Gastrocnemius medialis (tissue), 4 donors: ENCODE results near the gene SLC24A1. TPM values are rescaled to one million over a fixed set of nuclear protein-coding genes. Genes with fewer than 3 reads are reported as not detected.

Experiments used
- ATAC-seq, 2 donors: fragments of 150-250 bp; one replicate each; pipeline ENCODE4 v1.9.1; 2016
- DNase-seq, 2 donors: peaks; one replicate each; pipeline ENCODE4 v3.0.0-alpha.2; 2019
- H3K27ac ChIP-seq, 4 donors: fragments of 200-600 bp; sonication (generic); 1 replicate in 1 of 4; 2 replicates in 3 of 4; pipeline ENCODE4 v1.5.1; 2016 to 2018; ENCODE audit warnings: mild to moderate bottlenecking in 2 of 4, moderate library complexity in 1 of 4
- H3K27me3 ChIP-seq, 3 donors: fragments of 200-600 bp; sonication (generic) in 2 of 3; 1 replicate in 1 of 3; 2 replicates in 2 of 3; pipeline versions ENCODE4 v1.5.1 to v1.6.0; 2016 to 2019; ENCODE audit warnings: mild to moderate bottlenecking in 1 of 3, moderate library complexity in 1 of 3
- H3K36me3 ChIP-seq, 2 donors: fragments of 200-600 bp; sonication (generic) in 1 of 2; one replicate each; pipeline ENCODE4 v1.5.1; 2017 to 2018
- H3K4me1 ChIP-seq, 2 donors: fragments of 200-600 bp; sonication (generic) in 1 of 2; one replicate each; pipeline ENCODE4 v1.5.1; 2016 to 2017; ENCODE audit warnings: mild to moderate bottlenecking in 2 of 2
- H3K4me3 ChIP-seq, 4 donors: fragments of 200-600 bp; sonication (generic) in 3 of 4; 1 replicate in 1 of 4; 2 replicates in 3 of 4; pipeline ENCODE4 v1.5.1; 2016 to 2019; ENCODE audit warnings: mild to moderate bottlenecking in 2 of 4
- H3K9me3 ChIP-seq, 3 donors: fragments of 200-600 bp; sonication (generic) in 2 of 3; 1 replicate in 1 of 3; 2 replicates in 2 of 3; pipeline ENCODE4 v1.5.1; 2016 to 2019
- POLR2A ChIP-seq, 2 donors: fragments of 450-650 bp; IDR thresholded peaks; one replicate each; pipeline ENCODE4 v1.6.1; 2017; ENCODE audit warnings: antibody characterized with exemption in 2 of 2, mild to moderate bottlenecking in 2 of 2, moderate library complexity in 2 of 2
- in situ Hi-C, 4 donors: fragments of 200-750 bp; cut with MboI; loops; one replicate each; pipeline versions ENCODE4 v1.15.0 to v1.8.0; 2017; ENCODE audit warnings: low sequenced_read_pairs in 4 of 4
- intact Hi-C: fragments of 100-400 bp; cut with DNase I; formaldehyde crosslinking; loops from one replicate; pipeline ENCODE4 v1.15.1; 2023; ENCODE audit warnings: low total_unique reads
- total RNA-seq, 4 donors: library from RNA; depleted of rRNA; stranded (reverse); fragments of >200 nt; gene quantifications; one replicate each; pipeline versions ENCODE4 v1.1.0 to v1.2.3, GENCODE V29; 2016
- TF ChIP-seq, protein P1 (sequence below), 5 experiments: fragments of 450-650 bp in 3 of 5; fragments of 200-600 bp in 2 of 5; sonication (generic) in 2 of 5; IDR thresholded peaks in 4 of 5; conservative IDR thresholded peaks in 1 of 5; 1 replicate in 4 of 5; 2 replicates in 1 of 5; pipeline ENCODE4 v1.5.1; 2016 to 2019; ENCODE audit warnings: antibody characterized with exemption in 5 of 5, mild to moderate bottlenecking in 3 of 5, moderate library complexity in 3 of 5

Gene SLC24A1
- total RNA-seq, 4 donors from 2014 or later = 0.41 to 0.81 (median 0.69) TPM

DNA sequence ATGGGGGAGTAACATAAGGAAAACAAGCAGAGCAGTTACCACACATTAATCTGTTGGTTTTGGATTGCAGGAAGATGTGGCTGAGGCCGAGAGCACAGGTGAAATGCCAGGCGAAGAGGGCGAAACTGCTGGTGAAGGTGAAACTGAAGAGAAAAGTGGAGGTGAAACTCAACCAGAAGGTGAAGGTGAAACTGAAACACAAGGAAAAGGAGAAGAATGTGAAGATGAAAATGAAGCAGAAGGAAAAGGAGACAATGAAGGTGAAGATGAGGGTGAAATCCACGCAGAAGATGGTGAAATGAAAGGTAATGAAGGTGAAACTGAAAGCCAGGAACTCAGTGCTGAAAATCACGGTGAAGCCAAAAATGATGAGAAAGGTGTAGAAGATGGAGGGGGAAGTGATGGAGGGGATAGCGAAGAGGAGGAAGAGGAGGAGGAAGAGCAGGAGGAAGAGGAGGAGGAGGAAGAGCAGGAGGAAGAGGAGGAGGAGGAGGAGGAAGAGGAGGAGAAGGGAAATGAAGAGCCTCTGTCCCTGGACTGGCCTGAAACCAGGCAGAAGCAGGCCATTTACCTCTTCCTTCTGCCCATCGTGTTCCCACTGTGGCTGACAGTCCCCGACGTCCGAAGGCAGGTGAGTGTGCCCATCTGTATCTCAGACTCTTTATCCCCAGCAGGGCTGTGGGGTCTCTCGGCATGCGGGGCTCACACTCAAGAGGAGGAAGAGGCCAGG is 28.7 kb downstream of the SLC24A1 start:
- in situ Hi-C loops (no loop called here), intact Hi-C loops (no loop called here)
- H3K4me3 ChIP-seq = no peak overlapping the region
- H3K27me3 ChIP-seq = no peaks in the 10 kb centered on the region
- TF ChIP-seq, protein P1, sequence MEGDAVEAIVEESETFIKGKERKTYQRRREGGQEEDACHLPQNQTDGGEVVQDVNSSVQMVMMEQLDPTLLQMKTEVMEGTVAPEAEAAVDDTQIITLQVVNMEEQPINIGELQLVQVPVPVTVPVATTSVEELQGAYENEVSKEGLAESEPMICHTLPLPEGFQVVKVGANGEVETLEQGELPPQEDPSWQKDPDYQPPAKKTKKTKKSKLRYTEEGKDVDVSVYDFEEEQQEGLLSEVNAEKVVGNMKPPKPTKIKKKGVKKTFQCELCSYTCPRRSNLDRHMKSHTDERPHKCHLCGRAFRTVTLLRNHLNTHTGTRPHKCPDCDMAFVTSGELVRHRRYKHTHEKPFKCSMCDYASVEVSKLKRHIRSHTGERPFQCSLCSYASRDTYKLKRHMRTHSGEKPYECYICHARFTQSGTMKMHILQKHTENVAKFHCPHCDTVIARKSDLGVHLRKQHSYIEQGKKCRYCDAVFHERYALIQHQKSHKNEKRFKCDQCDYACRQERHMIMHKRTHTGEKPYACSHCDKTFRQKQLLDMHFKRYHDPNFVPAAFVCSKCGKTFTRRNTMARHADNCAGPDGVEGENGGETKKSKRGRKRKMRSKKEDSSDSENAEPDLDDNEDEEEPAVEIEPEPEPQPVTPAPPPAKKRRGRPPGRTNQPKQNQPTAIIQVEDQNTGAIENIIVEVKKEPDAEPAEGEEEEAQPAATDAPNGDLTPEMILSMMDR (IDR thresholded peaks at IDR 0.05 in 4 of 5, conservative IDR thresholded peaks at IDR 0.05 in 1 of 5) = no peak
- TF ChIP-seq POLR2A (IDR thresholded peaks at IDR 0.05) = no peak
- H3K4me1 ChIP-seq = no peaks in the 10 kb centered on the region
- H3K36me3 ChIP-seq = peaks cover 0 to 9% of the 10 kb centered on the region in 2 donors
- H3K9me3 ChIP-seq = no peaks in the 10 kb centered on the region
- DNase-seq (no peak), ATAC-seq (no peak)
- H3K27ac ChIP-seq = no peak overlapping the region

DNA sequence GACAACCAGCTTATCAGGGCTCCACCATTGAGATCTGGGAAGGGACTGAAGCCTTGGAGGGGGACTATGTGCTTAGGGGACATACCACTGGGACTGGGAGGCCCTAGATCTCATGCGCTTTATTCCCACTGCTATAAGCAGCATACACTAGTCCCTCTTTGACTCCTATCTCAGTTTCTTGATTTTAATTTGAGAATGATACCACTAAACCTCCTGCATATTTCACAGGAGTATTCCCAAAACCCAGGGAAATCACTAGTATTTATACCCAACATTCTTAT is 29.2 kb downstream of the SLC24A1 start:
- H3K4me1 ChIP-seq = no peaks in the 10 kb centered on the region
- no peaks in the 10 kb centered on the region for H3K27me3 ChIP-seq
- intact Hi-C loops = no loop called here
- no peak for DNase-seq
- H3K4me3 ChIP-seq = no peak overlapping the region
- TF ChIP-seq, protein P1 (IDR thresholded peaks at IDR 0.05 in 4 of 5, conservative IDR thresholded peaks at IDR 0.05 in 1 of 5) = no peak
- no peak for TF ChIP-seq POLR2A (IDR thresholded peaks at IDR 0.05)
- no peaks in the 10 kb centered on the region for H3K9me3 ChIP-seq
- H3K36me3 ChIP-seq = peaks cover 0 to 14% of the 10 kb centered on the region in 2 donors
- ATAC-seq = no peak
- in situ Hi-C loops = no loop called here
- no peak overlapping the region for H3K27ac ChIP-seq

DNA sequence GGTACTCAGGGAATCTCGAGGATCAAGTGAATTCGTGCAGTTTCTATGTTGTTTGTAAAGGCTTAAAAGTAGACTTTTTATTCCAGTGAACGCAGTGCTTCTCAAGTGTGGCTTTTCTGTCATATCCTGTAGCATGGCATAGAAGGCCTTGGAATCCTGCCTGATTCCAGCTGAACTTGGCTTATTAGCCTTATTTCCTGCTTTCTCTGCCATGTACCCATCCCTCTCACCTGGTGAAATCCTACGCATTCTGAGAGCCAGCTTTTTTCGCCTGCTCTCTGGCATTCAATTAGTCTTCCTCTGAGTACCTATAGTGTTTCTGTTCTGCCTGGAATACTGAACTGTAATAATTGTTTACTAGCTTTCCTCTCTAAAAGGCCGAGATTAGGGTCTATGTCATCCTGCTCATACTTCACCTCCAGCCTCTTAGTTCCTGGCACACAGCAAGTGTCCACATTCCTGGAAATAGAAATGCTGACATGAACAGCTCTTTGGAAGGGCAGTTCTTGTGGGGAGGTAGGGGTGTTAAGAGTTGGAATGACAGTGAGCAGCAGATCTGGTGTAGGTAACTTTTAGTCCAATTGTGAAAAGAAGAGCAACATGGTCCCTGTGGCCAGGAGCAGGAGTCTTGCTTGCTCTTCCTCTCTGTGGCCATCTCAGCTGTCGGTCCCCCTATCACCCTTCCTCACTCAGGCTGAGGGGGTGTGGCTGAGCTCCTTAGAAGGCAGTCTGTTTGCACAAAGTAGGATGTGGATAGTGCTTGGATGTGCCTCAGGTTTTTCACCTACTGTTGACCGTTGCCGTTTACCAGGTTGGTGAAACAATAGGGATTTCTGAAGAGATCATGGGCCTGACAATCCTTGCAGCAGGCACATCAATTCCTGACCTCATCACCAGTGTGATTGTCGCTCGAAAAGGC is 30.4 kb downstream of the SLC24A1 start:
- Histone ChIP-seq H3K36me3 (peaks cover 0 to 16% of the 10 kb centered on the region in 2 donors), H3K27ac (no peak overlapping the region), H3K27me3 (no peaks in the 10 kb centered on the region), H3K4me1 (no peaks in the 10 kb centered on the region), H3K9me3 (no peaks in the 10 kb centered on the region), H3K4me3 (no peak overlapping the region)
- DNase-seq (no peak), ATAC-seq (no peak)
- no peak for TF ChIP-seq POLR2A (IDR thresholded peaks at IDR 0.05)
- TF ChIP-seq, protein P1 (IDR thresholded peaks at IDR 0.05 in 4 of 5, conservative IDR thresholded peaks at IDR 0.05 in 1 of 5) = no peak
- intact Hi-C loops (no loop called here), in situ Hi-C loops (no loop called here)

DNA sequence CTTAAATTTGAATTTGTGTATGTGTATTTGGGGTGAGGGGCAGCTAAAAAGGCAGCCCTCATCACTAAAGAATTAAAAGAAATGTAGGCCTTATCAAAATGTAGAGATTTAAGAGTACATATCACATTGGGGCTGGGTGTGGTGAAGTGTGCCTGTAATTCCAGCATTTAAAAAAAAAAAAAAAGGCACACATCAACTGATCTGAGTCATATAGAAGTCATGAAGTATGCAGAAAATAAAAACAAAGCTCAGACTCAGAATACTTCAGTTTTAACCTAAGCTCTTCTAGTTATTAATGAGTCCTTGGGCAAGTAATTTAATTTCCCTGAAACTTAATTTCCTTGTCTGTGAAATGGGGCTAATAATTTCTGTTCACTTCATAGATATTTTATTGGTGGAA is 31.6 kb downstream of the SLC24A1 start:
- no peak overlapping the region for H3K27ac ChIP-seq

More for the DNA sequence above, 31.6 kb downstream of the SLC24A1 start:
- in situ Hi-C loops (no loop called here), intact Hi-C loops (no loop called here)
- TF ChIP-seq POLR2A (IDR thresholded peaks at IDR 0.05) = no peak
- TF ChIP-seq, protein P1 (IDR thresholded peaks at IDR 0.05 in 4 of 5, conservative IDR thresholded peaks at IDR 0.05 in 1 of 5) = no peak
- ATAC-seq = no peak
- no peak for DNase-seq
- no peaks in the 10 kb centered on the region for H3K27me3 ChIP-seq
- peaks cover 0 to 21% of the 10 kb centered on the region in 2 donors for H3K36me3 ChIP-seq
- no peak overlapping the region for H3K4me3 ChIP-seq
- H3K9me3 ChIP-seq = no peaks in the 10 kb centered on the region
- no peaks in the 10 kb centered on the region for H3K4me1 ChIP-seq
